Gastroesophageal sphincter (tissue), 2 donors: Measurements from ENCODE around the gene CYB561.

Experiments used
- EP300 ChIP-seq: sonication (generic); formaldehyde crosslinking; IDR thresholded peaks from one replicate; pipeline ENCODE4 v1.6.1; 2017; ENCODE audit warnings: antibody characterized with exemption, mild to moderate bottlenecking
- POLR2AphosphoS5 ChIP-seq: sonication (generic); formaldehyde crosslinking; IDR thresholded peaks from one replicate; pipeline ENCODE4 v1.6.1; 2017; ENCODE audit warnings: antibody characterized with exemption

DNA sequence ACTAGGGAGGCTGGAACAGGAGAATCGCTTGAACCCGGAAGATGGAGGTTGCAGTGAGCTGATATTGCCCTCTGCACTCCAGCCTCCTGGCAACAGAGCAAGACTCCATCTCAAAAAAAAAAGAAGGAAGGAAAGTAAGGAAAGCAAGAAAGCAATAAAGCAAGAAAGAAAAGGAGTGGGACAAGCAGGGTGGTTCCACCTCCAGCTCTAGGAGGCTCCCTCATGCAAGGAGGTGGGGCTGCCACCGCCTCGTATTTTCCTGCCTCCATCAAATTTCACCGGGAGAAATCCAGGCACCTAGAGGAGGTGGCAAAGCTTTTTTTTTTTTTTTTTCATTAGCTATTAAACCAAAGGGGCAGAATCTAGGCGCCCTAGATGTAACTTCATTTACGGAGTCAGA lies 1.0 kb downstream of the CYB561 start:
- TF ChIP-seq POLR2AphosphoS5 (no peak), EP300 (no peak)
